Measurements from ENCODE around the gene TMTC1. TPM values are rescaled to one million over a fixed set of nuclear protein-coding genes. Genes with fewer than 3 reads are reported as not detected.

The TMTC1 gene
- total RNA-seq, 2 donors from 2014 or later, result 3.3 to 6.3 TPM

DNA sequence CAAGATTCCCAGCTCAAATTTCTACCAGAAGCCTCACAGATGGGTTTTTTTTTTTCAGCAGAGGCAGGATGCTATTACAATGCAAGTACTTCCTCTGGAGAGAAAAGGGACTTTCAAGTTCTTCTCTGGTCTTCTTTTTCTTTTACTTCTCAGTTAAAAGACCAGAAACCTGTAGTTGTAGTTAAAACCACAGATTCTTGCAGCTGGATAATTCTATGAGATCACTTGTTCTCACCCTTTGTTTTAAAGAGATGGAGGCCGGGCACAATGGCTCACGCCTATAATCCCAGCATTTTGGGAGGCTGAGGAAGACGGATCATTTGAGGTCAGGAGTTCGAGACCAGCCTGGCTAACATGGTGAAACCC, 238.7 kb downstream of the TMTC1 start:
- H3K36me3 ChIP-seq, result no peaks in the 10 kb centered on the region
- intact Hi-C loops (cut with DNase I), result no loop called here
- no peaks in the 10 kb centered on the region for H3K9me3 ChIP-seq
- H3K9ac ChIP-seq (ENCODE audit: low read depth in 2 of 2, low read length in 2 of 2), result no peak overlapping the region
- no peak for DNase-seq
- H3K4me1 ChIP-seq, result no peaks in the 10 kb centered on the region
- TF ChIP-seq, protein P1, sequence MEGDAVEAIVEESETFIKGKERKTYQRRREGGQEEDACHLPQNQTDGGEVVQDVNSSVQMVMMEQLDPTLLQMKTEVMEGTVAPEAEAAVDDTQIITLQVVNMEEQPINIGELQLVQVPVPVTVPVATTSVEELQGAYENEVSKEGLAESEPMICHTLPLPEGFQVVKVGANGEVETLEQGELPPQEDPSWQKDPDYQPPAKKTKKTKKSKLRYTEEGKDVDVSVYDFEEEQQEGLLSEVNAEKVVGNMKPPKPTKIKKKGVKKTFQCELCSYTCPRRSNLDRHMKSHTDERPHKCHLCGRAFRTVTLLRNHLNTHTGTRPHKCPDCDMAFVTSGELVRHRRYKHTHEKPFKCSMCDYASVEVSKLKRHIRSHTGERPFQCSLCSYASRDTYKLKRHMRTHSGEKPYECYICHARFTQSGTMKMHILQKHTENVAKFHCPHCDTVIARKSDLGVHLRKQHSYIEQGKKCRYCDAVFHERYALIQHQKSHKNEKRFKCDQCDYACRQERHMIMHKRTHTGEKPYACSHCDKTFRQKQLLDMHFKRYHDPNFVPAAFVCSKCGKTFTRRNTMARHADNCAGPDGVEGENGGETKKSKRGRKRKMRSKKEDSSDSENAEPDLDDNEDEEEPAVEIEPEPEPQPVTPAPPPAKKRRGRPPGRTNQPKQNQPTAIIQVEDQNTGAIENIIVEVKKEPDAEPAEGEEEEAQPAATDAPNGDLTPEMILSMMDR (IDR thresholded peaks at IDR 0.05), result no peak
- no peak overlapping the region for H3K27ac ChIP-seq
- no peak overlapping the region for H3K4me3 ChIP-seq
- H3K27me3 ChIP-seq, result no peaks in the 10 kb centered on the region

DNA sequence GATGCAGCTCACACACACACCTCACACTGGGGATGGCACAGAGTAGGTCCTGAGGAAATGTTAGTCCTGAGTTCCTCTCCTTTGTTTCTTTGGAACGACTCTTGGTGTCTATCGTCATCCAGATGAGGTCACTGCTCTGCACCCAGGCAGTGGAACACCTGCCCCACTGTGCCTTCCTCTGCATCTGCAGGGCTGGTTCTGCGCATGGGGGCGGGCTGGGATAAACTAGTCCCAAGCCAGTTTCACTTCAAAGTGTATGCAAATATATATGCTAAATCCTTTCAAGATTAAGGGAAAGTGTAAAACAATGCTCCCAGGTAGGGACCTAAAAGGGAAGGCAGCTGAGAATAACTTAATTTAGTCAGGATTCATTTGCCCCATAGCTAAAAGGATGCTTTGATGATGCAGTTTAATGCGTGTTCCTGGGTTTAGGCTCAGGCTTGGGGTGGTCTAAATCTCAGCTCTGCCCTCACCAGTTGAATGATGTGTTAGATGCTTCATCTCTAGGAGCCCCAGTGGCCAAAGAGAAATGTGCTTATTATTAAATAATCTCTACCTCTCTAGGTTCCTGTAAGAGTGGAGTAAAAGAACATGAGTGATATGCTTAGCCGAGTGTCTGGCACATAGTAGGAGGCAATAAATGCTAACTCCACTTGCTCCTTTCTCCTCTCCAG, 239.2 kb downstream of the TMTC1 start:
- intact Hi-C loops (cut with DNase I), result no loop called here
- Histone ChIP-seq H3K27ac (no peak overlapping the region), H3K27me3 (no peaks in the 10 kb centered on the region), H3K9ac (ENCODE audit: low read depth in 2 of 2, low read length in 2 of 2) (no peak overlapping the region), H3K4me3 (no peak overlapping the region), H3K9me3 (no peaks in the 10 kb centered on the region), H3K4me1 (no peaks in the 10 kb centered on the region), H3K36me3 (no peaks in the 10 kb centered on the region)
- no peak for DNase-seq
- TF ChIP-seq, protein P1 (IDR thresholded peaks at IDR 0.05), result no peak

DNA sequence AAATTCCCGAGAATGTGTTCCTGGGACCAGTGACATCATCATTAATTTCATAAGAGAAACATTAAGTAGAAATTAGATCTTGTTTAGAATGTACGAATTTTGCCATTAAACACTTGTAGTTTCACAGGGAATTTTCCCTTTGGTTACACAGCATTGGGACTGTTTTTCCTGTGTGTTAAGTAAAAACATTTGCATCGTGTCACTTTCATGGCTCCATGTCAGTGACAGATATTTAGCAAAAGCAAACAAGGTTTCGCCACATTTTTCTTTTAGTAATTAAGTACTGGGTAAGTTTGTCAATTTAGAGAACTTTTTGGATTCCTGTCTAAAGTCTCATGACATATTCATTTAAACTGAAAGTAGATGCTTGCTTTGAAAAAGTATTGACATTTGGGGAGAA, 240.7 kb downstream of the TMTC1 start:
- Histone ChIP-seq H3K9me3 (no peaks in the 10 kb centered on the region), H3K4me3 (no peak overlapping the region), H3K27ac (no peak overlapping the region), H3K27me3 (no peaks in the 10 kb centered on the region), H3K36me3 (no peaks in the 10 kb centered on the region), H3K9ac (ENCODE audit: low read depth in 2 of 2, low read length in 2 of 2) (no peak overlapping the region), H3K4me1 (no peaks in the 10 kb centered on the region)
- intact Hi-C loops (cut with DNase I), result no loop called here
- TF ChIP-seq, protein P1 (IDR thresholded peaks at IDR 0.05), result no peak
- DNase-seq, result no peak

DNA sequence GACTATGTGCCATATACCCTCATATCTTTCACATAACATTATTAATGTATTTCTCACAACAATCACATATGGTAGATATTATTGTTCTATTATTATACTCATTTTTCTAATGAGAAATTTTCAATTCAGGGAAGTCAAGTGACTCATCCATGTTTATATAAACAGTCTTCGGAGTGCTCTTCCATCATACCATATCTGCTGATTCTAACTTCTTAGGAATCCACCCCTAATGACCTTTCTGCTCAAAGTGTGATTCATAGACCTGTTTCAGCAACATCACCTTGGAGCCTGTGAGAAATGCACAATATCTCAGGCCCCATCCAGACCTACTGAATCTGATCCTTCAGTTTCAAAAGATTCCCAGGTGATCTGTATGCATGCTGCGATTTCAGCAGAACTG, 246.4 kb downstream of the TMTC1 start:
- intact Hi-C loops (cut with DNase I), result no loop called here
- Histone ChIP-seq H3K9me3 (no peaks in the 10 kb centered on the region), H3K4me3 (no peak overlapping the region), H3K36me3 (no peaks in the 10 kb centered on the region), H3K27me3 (no peaks in the 10 kb centered on the region), H3K4me1 (no peaks in the 10 kb centered on the region), H3K9ac (ENCODE audit: low read depth in 2 of 2, low read length in 2 of 2) (no peak overlapping the region), H3K27ac (no peak overlapping the region)
- DNase-seq, result no peak
- TF ChIP-seq, protein P1 (IDR thresholded peaks at IDR 0.05), result no peak

DNA sequence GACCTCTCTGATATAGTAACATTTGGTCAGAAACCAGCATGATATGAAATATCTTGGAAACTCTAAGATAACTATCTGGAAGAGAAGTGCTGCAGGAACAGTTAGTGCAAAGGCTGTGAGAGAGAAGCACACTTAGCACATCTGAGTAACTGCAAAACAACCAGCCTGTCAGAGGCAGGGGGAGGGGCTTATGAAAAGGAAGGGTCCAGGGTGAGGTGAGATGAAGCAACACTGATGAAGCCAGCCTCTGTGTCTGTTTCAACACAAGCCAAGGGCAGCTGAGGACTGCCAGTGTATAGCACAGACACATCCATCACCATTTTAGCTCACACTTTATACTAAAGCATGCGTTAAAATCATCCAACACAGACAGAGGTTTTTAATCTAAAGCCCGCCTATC, 248.8 kb downstream of the TMTC1 start:
- no peaks in the 10 kb centered on the region for H3K27me3 ChIP-seq

More for the DNA sequence above, 248.8 kb downstream of the TMTC1 start:
- Histone ChIP-seq H3K4me1 (no peaks in the 10 kb centered on the region), H3K27ac (no peak overlapping the region), H3K9me3 (no peaks in the 10 kb centered on the region), H3K36me3 (no peaks in the 10 kb centered on the region), H3K9ac (ENCODE audit: low read depth in 2 of 2, low read length in 2 of 2) (no peak overlapping the region), H3K4me3 (no peak overlapping the region)
- TF ChIP-seq, protein P1 (IDR thresholded peaks at IDR 0.05), result no peak
- intact Hi-C loops (cut with DNase I), result no loop called here
- DNase-seq, result no peak
